ENCODE results near the gene CD47. TPM values are rescaled to one million over a fixed set of nuclear protein-coding genes. Genes with fewer than 3 reads are reported as not detected.

Gene CD47
- polyA plus RNA-seq, 5 donors, result 107 to 238 (median 189) TPM

GRCh38 chr3:108021131-108021530 is 69.7 kb downstream of the CD47 start:
- no peak for DNase-seq

- DNase-seq, result no peak
These were observed 72.3 kb downstream of the CD47 start for GRCh38 chr3:108018552-108018951.

GRCh38 chr3:108017587-108017986 is 73.2 kb downstream of the CD47 start:
- DNase-seq, result no peak

- no peak for DNase-seq
These were observed 75.9 kb downstream of the CD47 start for GRCh38 chr3:108014943-108015342.

- no peak for DNase-seq
These were observed 77.4 kb downstream of the CD47 start for GRCh38 chr3:108013141-108014055.

GRCh38 chr3:108012304-108012703 is 78.5 kb downstream of the CD47 start:
- no peak for DNase-seq

- DNase-seq, result no peak
These were observed 79.2 kb downstream of the CD47 start for GRCh38 chr3:108011616-108012015.

GRCh38 chr3:108008931-108009639 is 81.7 kb downstream of the CD47 start:
- no peak for DNase-seq

- no peak for DNase-seq
These were observed 82.7 kb downstream of the CD47 start for GRCh38 chr3:108008106-108008505.

- no peak for DNase-seq
These were observed 83.9 kb downstream of the CD47 start for GRCh38 chr3:108006881-108007331.

- DNase-seq, result no peak
These were observed 84.6 kb downstream of the CD47 start for GRCh38 chr3:108006077-108006771.

- DNase-seq, result no peak
These were observed 86.2 kb downstream of the CD47 start for GRCh38 chr3:108004647-108005046.

- DNase-seq, result no peak
These were observed 89.4 kb downstream of the CD47 start for GRCh38 chr3:108001457-108001856.

- no peak for DNase-seq
These were observed 91.5 kb downstream of the CD47 start for GRCh38 chr3:107999215-107999775.

- DNase-seq, result no peak
These were observed 93.2 kb downstream of the CD47 start for GRCh38 chr3:107997671-107998070.

GRCh38 chr3:107995823-107996222 is 95.0 kb downstream of the CD47 start:
- no peak for DNase-seq

GRCh38 chr3:107994956-107995715 is 95.7 kb downstream of the CD47 start:
- DNase-seq, result no peak

GRCh38 chr3:107994181-107994580 is 96.7 kb downstream of the CD47 start:
- DNase-seq, result no peak

- DNase-seq, result no peak
These were observed 97.1 kb downstream of the CD47 start for GRCh38 chr3:107993771-107994170.
